IPS DF 4.7 (cell line): ENCODE results near the gene RAB40C.

Experiments
- DNase-seq: peaks from one replicate; pipeline ENCODE4 v3.0.0-alpha.2; 2013; ENCODE audit warnings: low spot score; ENCODE audit errors: extremely low read depth

The RAB40C gene

DNA sequence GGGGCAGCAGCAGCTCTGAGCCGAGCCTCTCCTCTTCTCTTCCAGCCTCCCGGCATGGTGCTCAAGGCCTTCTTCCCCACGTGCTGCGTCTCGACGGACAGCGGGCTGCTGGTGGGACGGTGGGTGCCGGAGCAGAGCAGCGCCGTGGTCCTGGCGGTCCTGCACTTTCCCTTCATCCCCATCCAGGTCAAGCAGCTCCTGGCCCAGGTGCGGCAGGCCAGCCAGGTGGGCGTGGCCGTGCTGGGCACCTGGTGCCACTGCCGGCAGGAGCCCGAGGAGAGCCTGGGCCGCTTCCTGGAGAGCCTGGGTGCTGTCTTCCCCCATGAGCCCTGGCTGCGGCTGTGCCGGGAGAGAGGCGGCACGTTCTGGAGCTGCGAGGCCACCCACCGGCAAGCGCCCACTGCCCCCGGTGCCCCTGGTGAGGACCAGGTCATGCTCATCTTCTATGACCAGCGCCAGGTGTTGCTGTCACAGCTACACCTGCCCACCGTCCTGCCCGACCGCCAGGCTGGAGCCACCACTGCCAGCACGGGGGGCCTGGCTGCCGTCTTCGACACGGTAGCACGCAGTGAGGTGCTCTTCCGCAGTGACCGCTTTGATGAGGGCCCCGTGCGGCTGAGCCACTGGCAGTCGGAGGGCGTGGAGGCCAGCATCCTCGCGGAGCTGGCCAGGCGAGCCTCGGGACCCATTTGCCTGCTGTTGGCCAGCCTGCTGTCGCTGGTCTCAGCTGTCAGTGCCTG is 15.7 kb upstream of the RAB40C start:
- DNase-seq = no peak

DNA sequence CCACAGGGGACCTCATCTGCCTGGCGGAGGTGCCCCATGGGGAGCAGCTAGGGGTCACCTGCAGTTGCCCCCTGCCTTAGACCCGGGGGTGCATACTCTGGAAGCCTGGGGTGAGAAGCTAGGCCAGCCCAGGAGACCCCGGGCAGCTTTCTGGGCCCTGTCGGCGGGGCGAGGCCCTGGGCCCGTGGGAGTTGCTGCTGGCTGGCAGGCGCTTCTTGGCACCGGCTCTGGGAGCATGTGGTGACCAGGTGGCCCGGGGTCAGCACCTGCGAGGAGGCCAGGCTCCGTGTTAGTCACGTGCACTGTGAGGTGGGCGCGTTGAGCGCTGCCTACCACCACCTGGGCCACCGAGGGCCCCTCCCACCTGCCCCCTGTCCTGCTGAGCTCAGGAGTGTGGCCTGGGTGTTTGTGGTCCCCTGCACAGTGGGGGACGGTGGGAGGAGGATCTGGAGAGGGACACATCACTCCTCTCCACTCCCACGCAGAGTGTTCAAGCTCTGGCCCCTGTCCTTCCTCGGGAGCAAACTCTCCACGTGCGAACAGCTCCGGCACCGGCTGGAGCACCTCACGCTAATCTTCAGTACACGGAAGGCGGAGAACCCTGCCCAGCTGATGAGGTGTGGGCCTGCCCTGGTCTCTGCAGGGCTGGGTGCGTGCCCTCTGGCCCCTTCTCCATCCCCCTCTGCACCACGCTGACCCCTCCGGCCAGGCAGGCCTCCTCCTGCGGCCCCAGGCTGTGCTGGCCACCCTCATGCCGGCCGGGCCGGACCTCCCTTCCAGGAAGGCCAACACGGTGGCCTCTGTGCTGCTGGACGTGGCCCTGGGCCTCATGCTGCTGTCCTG is 14.3 kb upstream of the RAB40C start:
- DNase-seq = no peak

DNA sequence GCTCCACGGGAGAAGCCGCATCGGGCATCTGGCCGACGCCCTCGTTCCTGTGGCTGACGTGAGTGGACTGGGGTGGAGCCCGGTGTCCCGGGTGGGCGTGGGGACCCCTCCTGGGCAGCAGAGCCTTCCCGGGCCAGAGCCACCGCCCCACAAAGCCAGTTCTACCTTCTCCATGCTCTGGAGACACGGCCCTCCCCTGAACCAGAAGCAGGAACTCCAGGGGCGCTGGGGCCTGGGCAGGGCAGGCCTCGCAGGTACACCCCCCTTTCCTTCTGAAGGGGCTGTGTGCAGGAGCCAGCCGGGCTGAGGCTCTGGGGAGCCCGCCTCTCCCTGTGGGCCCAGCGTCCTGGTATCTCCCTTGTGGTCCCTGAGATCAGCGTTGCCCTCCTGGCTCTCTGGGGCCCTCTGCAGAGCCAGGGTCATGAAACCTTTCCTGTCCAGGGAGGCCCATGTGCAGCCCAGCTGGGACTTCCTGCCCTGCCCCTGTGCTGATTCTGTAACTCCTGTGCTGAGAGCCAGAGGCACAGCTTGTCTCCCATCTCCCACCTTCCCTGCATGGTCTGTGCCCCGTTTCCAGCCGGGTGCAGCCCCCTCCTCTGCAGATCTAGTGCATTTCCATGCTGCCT is 13.6 kb upstream of the RAB40C start:
- DNase-seq = no peak

DNA sequence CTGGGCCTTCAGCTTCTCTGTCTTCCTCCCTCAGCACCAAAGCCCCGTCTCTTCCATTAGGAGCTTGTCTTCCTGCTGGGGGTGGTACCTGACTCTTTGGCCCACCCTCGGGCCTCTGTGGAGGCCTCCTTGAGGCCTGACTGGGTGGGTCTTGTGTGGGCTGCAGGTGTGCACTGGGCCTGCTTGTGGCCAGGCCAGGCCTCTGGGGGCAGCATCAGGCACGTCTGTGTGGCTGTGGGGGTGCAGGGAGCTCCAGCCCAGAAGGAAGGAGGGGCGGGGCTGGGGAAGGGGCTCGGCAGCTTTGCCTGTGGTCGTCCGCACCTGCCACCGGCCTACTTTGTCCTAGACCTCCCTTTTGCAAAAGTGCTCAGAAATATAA is 13.1 kb upstream of the RAB40C start:
- no peak for DNase-seq

DNA sequence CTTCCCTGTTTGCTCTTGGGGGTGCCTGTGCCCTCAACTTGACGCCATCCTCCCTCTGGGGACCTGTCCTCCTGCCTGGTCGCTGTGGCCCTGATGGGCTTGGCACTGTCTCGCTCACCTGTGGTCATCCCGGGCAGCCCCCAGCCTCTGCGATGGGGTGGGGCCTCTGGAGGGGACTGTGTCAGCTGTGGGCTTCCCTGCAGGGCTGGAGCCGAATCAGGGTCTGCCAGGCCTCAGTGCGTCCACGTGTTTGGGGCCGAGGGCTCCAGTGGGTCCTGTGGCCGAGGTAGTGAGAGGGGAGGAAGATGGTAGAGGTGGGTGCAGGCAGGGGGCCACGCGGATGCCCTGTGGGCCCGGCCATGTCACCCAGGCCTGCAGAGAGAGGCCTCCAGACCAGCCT is 12.1 kb upstream of the RAB40C start:
- DNase-seq = no peak

DNA sequence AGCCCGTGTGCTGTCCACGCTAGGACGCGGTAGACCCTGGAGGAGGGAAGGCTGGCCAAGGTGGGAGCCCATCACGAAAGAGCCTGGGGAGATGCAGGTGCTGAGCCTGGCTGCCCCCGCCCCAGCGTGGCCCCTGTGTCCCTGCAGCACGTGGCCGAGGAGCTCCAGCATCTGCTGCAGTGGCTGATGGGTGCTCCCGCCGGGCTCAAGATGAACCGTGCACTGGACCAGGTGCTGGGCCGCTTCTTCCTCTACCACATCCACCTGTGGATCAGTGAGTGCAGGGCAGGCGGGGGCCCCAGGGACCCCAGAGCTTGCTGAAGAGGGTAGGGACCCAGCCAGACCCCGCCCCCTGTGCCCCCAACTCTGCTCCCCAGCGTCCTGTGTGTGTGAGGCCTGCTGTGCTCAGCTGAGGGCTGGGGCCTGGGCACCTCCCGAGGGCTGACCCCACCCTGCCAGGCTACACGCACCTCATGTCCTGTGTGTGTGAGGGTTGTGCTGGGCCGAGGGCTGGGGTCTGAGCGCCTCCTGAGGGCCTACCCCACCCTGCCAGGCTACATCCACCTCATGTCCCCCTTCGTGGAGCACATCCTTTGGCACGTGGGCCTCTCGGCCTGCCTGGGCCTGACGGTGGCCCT is 11.5 kb upstream of the RAB40C start:
- no peak for DNase-seq

DNA sequence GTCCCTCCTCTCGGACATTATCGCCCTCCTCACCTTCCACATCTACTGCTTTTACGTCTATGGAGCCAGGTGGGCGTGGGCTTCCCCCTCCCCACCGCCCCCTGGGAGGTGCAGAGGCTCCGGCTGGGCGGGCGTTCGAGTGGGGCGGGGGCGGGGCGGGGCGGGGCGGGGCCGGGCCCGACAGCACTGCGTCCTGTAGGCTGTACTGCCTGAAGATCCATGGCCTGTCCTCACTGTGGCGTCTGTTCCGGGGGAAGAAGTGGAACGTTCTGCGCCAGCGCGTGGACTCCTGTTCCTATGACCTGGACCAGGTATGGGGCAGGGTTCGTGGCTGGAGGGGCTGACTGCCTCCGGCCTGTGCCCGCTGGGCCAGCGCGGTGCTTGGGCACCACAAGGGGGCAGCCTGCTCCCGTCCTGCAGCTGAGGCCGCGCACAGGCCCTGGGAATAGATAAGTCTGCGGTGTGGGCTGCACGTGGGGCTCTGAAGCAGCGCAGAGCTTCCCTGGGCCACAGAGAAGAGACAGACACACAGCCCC is 10.9 kb upstream of the RAB40C start:
- no peak for DNase-seq

DNA sequence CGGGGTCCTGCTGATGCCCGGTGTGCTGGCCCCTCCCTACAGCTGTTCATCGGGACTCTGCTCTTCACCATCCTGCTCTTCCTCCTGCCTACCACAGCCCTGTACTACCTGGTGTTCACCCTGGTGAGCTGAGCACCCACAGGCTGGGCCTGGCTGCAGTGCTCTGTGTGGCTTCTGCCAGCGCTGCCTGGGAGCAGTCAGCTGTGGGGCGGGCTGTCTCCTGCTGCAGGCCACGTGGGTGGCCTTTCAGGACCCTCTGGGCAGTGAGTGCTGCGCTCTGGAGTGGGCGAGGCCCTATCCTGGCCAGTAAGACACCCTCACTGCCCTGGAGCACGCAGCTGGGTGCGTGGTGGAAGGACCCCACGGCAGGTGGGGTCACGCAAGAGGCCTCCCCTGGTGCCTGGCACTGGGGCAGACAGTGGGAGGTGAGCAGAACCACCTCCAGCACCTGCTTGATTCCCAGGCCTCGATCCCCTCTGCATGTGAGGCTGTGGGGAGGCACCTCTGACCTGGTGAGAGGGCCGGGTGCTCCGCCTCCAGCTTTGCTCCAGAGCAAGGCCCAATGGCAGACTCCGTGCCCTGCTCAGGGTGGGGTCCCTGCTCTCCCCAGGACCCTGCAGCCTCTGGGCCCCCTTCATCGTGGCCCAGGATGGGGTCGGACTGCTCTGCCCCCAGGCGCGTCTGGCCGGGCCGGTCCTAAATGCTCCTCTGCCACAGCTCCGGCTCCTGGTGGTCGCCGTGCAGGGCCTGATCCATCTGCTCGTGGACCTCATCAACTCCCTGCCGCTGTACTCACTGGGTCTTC is 9.5 kb upstream of the RAB40C start:
- no peak for DNase-seq

DNA sequence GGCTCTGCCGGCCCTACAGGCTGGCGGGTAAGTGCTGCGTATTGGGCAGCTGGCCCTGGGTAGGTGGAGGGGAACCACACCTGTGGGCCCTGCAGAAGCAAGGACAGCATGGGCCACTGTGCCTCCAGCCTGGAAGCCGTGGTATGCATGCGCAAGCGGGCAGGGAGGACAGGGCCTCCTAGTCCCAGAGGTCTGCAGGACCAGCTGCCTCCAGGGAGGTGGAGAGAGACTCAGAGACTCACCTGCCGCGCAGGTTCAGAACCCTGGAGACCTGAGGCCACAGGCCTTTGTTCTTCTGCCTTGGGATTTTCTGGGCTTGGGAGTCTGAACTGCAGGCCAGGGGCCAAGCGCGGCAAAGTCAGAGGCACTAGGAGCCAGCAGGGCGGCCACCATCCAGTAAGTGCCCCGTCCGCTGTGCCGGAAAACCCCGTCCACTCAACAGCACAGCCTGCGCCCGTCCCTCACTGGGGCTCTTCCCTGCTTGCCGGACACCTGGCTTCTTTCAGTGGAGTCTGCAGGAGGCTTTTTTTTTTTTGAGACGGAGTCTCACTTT is 8.8 kb upstream of the RAB40C start:
- no peak for DNase-seq

DNA sequence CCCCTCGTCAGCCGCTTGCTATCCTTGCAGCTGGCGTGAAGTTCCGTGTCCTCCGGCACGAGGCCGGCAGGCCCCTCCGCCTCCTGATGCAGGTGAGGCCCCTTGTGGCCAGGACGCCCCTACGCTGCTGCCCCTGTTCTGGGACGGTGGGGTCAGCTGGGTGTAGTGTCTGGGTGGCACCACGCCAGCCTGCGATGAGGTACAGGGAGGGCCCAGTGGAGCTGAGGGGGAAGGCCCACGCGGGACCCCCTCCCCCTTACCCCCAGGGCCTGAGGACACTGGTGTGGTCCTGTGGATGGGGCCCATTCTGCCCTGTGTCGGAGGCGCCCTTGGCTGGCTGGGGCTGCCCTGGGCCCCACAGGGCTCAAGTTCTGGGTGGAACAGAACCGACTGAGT is 7.7 kb upstream of the RAB40C start:
- DNase-seq = no peak

DNA sequence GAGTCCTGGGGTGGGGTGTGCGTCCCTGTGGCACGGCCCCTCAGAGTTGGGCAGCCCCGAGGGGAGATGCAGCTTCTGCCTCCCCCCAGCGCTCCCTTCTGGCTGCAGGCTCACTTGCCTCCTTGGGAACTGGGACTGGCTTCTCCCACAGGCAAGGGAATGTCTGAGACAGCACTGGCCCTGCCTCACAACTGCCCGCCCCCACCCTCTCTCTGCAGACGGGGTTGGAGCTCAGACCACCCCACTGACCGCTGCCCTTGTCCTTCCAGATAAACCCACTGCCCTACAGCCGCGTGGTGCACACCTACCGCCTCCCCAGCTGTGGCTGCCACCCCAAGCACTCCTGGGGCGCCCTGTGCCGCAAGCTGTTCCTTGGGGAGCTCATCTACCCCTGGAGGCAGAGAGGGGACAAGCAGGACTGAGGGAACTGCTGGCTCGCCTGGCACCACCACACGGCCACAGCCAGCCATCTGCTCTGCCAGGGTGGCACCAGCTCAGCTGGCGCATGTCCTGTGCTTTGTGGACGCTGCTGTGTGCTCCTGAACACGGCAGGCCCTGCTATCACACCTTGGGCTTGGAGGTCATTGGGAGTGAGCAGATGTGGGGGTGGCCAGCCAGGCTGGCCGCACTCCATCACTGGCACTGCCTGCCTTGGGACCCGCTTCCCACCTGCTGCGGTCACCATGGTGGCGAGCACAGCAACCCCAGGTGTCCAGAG is 7.1 kb upstream of the RAB40C start:
- DNase-seq = no peak

DNA sequence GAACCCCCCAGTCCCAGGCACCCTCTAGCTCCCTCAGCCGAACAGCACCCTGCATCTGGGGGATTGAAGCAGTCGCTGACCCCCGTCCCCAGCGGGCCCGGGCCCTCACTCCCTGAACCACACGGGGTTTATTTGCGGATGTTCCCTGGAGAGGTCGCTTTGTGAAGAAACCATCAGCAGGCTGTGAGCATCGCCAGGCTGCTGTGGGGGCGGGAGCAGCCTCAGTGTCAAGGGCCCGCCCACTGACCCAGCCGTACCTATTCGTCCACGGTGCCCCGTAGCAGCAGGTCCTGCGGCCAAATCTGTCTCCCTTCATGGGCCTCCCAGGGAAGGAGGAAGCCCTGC is 6.4 kb upstream of the RAB40C start:
- no peak for DNase-seq

DNA sequence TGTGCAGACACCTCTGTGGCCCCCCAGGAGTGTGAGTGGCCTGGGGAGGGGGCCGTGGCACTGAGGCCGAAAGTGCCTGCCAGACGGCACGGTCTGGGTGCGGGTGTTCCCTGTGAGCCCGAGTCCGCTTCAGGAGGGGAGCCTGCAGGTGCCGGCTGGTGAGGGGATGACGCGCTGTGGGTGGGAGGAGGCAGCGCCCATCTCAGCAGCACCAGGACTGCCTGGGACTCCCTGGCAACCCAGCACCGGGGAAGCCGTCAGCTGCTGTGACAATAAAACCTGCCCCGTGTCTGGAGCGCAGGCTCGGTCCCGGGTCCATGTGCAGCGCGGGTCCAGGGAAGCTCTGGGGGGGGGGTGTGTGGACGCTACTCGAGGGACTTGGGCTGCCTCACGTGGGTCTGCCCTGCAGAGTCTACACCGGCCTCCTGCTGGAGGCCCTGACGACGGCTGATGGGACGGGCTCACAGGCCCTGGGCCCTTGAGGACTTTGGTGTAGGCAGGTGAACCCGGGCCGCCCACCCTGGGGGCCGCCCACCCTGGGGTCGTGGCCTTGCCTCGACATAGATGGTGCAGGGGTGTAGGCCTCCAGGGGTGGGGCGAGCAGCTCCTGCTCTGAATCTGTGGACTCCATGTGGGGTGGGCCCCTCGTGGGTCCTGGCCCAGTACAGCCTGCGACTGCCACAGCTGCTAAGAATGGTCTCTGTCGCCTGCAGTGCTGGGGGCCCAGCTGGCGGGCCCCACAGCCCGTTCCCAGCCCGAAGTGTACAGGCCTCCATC is 5.9 kb upstream of the RAB40C start:
- DNase-seq = no peak

DNA sequence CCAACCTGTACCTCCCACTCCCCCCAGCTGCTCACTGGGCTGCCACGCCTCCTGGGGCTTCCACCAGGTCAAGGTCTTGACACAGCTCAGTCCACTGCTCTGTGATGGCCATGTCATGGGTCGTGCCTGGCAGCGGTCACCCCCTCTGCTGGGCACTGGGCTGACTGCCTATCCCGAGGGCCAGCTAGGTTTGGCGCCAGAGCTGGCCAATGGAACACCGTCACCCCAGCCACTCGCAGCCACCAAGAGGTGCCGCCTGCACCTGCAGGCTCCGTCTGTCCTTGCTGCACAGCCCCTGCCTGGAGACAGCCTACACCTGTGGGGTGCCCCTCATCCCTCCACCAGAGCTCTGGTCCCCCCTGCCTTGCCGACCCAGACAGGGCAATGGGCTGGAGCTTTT is 4.5 kb upstream of the RAB40C start:
- no peak for DNase-seq

DNA sequence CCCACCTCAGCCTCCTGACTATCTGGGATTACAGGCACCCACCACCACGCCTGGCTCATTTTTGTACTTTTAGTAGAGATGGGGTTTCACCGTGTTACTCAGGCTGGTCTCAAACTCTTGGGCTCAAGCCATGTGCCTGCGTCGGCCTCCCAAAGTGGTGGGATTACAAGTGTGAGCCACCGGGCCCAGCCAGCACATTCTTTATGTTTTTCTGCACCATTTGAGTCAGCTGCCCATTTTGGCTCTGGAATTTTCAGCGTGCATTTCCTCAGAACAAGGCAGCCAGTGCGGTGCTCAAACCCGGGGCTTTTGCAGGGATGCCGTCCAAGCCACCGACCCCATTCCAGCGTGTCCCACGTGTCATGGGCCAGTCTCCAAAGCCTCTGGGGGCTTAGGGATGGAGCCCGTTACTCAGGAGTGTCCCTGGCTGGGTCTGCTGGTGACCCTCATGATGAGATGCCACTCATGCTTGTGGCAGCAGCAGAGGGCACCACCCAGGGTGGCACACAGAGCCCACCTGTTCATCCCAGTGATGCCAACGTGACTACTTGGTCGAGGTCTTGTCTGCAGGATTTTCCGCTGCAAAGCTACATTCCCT is 3.7 kb upstream of the RAB40C start:
- DNase-seq = no peak

DNA sequence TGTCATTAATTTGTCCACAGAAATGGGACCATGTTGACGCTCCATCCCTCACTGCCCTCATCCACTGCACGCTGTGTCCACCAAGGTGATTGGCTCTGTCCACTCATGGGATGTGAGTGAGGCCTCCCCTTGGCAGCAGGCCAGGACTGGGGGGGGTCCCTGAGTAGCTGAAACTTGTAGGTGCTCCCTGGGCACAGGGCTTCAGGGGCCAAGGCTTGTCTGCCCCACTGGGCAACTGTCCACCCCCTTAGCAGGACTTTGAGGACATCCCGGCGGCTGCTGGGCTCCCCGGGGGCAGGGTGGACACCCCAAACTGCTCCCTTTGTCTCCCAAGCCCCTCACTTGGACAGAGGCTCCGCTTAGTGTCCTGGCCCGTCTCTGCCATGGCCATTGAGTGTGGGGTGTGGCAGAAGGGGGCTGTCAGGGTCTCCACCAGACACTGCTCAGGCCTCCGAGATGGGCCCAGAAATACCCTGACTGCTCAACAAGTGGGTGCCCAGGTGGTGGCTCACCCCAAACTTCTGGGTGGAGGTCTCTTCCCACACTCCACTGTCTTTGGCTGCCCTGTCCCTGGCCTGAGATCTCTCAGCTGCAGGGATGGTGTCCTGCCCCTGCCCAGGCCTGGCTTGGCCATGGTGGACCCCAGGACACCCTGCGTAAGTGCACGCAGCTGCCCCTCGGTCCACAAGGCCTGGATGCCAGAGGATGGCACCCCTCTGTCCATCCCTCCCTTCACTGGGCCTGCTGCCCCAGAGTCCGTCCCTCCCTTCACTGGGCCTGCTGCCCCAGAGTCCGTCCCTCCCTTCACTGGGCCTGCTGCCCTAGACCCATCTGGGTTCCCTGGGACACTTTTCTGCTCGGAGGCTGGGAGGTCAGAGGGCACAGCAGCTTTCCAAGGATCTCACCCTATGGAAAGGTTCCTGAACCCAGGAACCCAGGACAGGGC is 2.9 kb upstream of the RAB40C start:
- DNase-seq = no peak

DNA sequence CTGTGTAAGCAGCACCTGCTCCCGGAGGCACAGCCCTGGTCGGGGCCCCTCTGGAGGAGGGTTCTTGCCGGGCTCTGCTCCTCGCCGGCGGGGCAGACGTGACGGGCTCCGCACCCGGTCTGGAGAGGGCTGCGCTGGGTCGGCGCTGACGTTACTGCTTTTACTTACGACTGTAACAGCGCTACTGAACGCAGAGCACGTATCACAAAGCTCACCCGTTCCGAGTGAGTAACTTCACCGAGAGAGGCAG is 1.3 kb upstream of the RAB40C start:
- no peak for DNase-seq
